HG03196 (cell line): ENCODE results near the gene PARP15.
A peak's percentile ranks its signal among the peaks of the same experiment; 100 is the strongest.
"Not testable (repeated sequence)": the region's sequence is repeated elsewhere in the genome, so short reads cannot be mapped to it uniquely, and the experiment has no call there.

ENCODE experiments used
- ATAC-seq: cut with Tn5 transposase; IDR thresholded peaks from one replicate; pipeline ENCODE4 v1.9.1; 2021; ENCODE audit not compliant: unreplicated experiment

Gene PARP15

DNA sequence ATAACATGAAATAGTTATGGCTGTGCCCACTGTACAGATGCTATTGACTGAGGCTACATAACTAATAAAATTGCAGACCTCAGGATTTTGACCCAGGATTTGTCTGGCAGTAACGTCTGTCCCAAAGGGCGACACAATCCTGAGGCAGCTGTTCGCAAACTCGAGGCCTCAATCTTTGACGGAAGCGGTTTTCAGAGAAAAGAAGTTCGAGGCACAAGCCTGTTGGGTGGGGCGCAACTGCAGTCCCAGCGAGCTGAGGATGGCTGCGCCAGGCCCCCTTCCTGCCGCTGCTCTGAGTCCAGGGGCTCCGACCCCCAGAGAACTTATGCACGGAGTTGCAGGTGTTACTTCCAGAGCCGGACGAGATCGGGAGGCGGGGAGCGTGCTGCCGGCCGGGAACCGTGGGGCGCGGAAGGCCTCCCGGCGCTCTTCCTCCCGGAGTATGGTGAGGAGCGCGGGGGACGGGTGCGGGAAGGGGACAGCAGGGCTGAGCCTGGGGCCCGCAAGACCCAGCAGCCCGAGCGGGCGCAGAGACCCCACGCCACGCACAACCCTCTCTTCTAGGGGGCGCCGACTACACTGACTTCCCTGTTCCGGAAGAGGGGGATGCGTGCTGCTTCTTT lies at the start of gene PARP15:
TSS of gene PARP15 (plus strand) at position 242 of the 623 bp plus-strand sequence. CDS start at position 260, 18 bp downstream.
- ATAC-seq: no peak

DNA sequence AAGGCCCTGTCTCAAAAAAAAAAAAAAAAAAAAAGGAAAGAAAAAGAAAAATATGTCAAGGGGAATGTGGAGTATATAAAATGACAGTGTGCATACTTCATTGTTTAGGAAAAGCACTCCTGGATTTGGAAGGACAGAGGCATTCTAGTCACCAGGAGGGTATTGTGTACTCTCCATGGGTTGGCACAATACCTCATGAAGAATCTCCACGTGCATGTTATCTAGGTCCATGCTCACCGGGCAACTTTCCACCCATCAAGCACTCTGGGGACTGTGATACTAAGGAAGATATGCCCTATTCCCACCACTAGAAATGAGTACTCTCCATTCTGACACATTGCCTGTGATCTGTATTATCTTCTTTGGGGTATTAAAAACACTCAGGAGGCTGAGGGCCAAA lies 47.3 kb upstream of the PARP15 start:
- no peak for ATAC-seq

DNA sequence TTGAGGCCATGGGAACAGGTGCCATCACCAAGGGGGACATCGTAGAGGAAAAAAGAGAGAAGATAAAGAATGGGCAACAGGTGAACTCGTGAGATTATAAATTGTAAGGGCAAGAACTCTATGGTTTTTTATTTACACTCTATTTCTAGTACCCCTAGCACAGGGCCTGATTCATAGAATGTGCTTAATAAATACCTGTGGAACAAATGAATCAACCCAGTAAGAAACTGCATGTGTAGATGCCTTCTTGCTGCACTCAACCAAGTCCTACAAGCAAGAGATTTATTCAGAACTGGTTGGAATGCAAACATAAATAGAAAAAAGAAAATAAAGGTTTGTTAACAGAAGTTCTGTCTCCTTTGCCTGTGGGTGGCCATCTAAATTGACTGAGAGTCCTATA lies 44.0 kb upstream of the PARP15 start:
- no peak for ATAC-seq

DNA sequence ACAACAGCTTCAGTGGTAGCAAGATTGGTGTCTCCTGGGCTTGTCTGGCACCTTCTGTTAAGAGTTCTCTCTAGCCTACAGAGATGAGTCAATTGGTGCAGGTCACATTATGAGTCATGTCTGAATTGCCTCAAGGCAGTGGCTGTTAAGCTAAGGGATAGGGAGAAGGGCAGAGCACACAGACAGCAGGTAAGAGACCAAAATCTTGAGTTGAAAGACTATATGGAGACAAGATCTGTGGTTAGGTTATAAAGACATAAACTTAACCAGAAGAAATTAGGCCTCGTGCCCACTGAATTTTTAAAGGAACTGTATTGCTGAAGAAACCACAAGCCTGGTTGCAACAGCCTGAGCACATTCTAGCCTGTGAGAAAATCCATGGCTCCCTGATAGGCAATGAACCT lies 43.5 kb upstream of the PARP15 start:
- peak; percentile 98 for ATAC-seq

DNA sequence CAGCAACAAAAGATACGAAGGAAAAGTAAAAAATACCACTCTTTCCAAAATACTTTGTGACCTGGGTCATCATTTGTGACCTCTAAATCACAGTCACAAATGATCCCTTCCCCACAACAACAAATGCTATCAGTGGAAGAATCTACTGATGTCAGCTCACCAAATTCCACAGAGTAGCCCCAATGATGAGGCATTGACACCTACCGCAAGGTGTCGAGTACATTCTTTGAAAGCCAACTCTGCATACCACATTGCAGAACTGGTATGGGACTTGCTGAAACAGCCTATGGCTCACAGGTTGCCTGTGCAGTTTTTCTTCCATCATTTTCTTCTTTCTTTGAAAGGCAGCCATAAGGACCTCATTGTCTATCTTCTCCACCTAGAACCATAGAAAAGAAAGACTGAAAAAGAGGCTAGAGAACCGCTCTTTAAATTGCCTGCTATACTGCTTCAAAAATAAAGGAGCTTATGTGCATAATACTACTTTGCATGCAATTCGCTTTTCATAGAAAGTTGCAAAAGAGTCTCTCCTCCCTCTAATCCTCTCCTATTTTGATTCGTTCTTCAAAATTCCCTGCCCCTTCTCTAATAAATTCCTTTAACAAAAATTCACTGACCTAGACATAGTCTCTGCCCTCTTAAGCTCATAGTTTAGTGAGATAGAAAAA lies 41.4 kb upstream of the PARP15 start:
- no peak for ATAC-seq

- ATAC-seq: no peak
These were observed 40.8 kb upstream of the PARP15 start for GRCh38 chr3:122536632-122537001.

- no peak for ATAC-seq
These were observed 38.4 kb upstream of the PARP15 start for GRCh38 chr3:122538956-122539490.

DNA sequence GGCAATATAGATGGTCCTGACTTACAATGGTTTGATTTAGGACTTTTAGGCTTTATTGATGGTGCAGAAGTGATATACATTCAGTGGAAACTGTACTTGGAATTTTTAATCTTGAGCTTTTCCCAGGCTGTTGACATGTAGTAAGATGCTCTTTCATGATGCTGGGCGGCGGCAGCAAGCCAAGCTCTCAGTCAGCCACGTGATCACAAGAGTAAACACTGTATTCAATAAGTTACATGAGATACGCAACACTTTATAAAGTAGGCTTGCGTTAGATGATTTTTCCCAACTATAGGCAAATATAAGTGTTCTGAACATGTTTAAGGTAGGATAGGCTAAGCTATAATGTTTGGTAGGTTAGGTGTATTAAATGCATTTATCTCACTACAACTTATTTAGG lies 31.3 kb upstream of the PARP15 start:
- ATAC-seq: no peak

DNA sequence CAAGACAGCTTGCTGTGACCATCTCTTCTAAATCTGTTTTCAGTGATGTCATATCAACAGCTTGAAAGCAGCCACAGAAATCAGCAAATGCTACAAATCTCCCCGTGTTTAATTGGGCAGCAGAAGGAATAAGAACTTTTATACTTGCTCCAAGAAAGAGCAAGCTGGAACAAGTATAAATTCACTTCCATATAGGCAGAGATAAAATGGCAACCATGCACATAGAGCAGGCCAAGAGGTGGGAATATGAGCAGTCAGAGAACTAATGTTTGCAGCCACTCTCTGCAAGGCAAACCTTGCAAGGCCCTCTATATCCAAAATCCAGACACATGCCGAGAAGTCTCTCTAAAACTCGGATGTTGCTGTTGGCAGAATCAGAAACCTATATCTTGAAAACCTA lies 29.4 kb upstream of the PARP15 start:
- ATAC-seq: no peak

GRCh38 chr3:122548619-122549018 lies 28.8 kb upstream of the PARP15 start:
- ATAC-seq: no peak

- ATAC-seq: no peak
These were observed 24.3 kb upstream of the PARP15 start for GRCh38 chr3:122553171-122553570.

DNA sequence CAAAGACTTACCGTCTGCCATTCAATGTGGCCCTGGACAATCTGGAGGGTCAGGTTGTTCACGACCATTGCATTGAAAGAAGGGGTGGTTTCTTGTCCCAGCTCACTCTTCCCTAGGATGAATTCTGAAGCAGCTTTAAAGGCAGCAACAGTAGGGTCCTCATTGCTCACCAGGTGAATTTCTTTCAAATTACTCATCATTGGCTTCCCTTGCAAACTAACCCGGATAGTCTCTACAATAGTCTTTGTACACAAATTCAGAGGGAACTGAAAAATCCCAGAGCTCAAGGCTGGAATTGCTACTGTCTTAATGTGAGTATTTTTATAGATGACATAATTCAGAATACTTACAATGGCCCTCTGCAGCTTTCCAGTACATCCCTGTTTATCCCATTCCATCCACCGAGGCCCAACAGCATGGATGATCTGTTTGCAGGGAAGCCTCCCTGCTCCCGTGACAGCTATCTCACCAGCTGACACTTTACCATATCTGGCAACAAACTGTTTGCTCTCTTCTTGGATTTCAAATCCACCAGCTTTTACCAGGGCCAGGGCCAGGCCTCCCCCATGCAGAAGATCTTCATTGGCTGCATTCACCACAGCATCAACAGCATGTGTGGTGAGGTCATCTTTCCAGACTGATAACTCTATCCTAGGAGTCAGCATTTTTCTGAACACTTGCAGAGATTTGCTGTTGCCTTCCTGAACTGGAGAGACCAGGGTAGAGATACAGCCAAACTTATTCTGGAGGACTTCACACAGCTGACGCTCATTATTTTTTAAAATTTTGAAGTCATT lies 22.0 kb upstream of the PARP15 start:
- ATAC-seq: no peak

GRCh38 chr3:122557356-122557755 lies 20.1 kb upstream of the PARP15 start:
- ATAC-seq: no peak

DNA sequence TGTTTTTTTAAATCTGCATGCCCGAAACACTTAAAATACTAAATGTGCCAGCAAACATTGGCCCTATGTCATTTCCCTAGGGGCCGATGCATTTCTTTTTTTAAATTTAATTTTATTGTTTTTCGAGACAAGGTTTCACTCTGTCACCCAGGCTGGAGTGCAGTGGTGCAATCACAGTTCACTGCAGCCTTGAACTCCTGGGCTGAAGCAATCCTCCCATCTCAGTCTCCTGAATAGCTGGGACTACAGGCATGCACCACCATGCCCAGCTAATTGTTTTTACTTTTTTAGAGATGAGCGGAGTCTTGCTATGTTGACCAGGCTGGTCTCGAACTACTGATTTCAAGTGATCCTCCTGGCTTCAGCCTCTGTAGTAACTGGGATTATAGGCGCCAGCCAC lies 18.8 kb upstream of the PARP15 start:
- ATAC-seq: no peak

- no peak for ATAC-seq
These were observed 17.5 kb upstream of the PARP15 start for GRCh38 chr3:122559906-122560305.

DNA sequence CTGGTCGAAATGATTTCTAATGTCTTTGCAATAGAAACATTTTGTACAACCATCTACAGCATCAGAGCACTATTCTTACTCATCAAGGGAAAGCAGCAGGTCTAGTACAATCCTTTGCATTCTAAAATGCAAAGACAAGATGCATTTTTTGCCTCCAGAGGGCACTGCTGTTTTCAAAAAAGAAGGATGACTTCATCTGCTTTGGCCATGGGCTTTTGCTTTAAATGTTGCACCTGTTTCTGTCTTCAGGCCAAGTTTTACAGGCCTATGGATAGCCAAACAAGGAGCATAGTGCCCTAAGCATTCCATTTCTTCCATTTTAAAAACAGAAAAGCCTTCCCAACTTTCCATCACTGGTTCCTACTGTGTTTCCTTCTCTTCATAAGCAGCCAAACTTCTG lies 16.8 kb upstream of the PARP15 start:
- no peak for ATAC-seq

DNA sequence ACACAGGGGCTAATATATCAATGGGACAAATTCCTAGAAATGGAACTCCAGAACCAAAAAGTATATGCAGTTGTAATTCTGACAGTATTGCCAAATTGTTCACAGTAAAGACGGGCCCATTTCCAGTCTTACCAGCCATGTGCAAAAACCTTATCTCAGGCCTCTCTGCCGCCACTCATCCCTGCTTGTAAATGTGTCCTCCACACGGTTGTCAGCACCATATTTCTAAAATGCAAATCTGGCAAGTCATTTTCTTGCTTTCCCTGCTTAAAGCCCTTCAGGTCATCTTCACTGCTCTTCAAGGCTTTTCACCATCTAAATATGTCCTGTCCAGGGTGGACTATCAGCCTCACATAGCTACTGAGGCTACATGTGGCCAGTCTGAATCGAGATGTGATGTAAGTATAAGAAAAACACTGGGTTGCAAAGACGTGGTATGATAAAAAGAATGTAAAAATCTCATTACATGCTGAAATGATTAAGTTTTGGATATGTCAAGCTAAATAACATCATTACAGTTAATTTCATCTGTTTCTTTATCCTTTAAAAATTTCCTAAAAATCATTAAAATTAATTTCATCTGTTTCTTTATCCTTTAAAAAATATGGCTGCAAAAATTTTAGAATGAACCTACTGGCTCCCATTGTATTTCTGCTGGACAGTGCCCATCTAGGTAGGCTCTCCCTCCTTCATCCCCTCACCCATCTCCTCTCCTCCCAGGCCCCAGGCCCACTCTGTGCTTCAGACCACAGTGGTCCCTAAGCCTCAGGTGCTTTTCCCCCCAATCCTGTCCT lies 14.3 kb upstream of the PARP15 start:
- no peak for ATAC-seq

GRCh38 chr3:122563717-122564025 lies 13.8 kb upstream of the PARP15 start:
- ATAC-seq: peak; percentile 17

DNA sequence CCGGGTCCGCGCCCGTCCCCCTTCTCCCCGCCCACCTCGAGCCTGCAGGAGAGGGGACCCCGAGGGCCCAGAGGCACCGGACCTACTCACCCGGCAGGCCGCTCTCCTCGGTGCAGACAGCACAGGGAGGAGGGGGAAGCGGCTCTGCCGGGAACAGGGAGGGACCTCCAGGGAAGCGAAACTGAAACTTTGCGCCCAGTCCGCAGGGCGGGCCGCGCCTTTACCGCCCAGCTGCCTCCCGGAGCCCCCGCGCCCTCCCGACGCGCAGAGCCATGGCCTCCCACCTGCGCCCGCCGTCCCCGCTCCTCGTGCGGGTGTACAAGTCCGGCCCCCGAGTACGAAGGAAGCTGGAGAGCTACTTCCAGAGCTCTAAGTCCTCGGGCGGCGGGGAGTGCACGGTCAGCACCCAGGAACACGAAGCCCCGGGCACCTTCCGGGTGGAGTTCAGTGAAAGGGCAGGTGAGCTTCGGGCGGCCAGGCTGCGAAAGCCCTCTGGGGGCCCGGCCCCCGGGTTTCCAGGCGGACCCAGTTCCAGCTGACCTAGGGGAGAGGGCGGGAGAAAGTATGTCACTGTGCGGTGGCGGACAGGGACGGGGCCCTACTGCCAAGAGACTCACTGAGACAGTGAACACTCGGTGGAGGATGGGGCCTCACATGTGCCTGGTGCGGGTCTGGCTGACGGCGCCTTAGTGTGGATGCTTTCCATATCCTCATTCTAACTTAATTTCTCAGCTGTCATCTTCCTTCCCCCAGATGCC lies 13.1 kb upstream of the PARP15 start, which contains the start of the genes DTX3L and PARP9:
TSS of gene DTX3L (plus strand) at position 184 of the 758 bp plus-strand sequence. CDS start at position 273, 89 bp downstream.
TSS of gene PARP9 (minus strand) at position 146 of the 758 bp plus-strand sequence. CDS start 4,680 bp downstream, outside the sequence.
- ATAC-seq: peak; percentile 61

DNA sequence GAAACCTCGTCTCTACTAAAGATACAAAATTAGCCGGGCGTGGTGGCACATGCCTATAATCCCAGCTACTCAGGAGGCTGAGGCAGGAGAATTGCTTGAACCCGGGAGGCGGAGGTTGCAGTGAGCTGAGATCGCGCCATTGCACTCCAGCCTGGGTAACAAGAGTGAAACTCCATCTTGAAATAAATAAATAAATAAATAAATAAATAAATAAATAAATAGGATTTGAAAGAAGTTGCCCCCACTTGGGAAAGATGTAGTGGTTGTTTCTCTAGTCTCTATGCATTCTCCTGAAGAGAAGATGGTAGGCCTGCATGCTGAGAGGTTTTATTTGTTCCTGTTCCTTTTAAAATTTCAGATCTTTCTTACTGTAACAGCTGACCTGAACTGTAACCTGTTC lies 9.3 kb upstream of the PARP15 start:
- not testable (repeated sequence) for ATAC-seq
